Measurements from ENCODE around the gene PRKCA.
"Not testable (repeated sequence)": the region's sequence is repeated elsewhere in the genome, so short reads cannot be mapped to it uniquely, and the experiment has no call there.

Gene PRKCA

GRCh38 chr17:66326476-66327047 is 24.1 kb downstream of the PRKCA start:
- peaks cover 2 to 5% of the 10 kb centered on the region in 2 donors for H3K9me3 ChIP-seq (ENCODE audit: control insufficient read depth in 2 of 2, low read length in 2 of 2)
- H3K4me3 ChIP-seq (ENCODE audit: low read length in 2 of 2): no peak overlapping the region
- H3K27me3 ChIP-seq (ENCODE audit: control insufficient read depth in 1 of 2, insufficient read depth in 2 of 2, low read length in 2 of 2): no peaks in the 10 kb centered on the region
- H3K36me3 ChIP-seq (ENCODE audit: control insufficient read depth in 2 of 2, insufficient read depth in 2 of 2, low read length in 2 of 2): peaks cover 3% of the 10 kb centered on the region in 2 donors
- H3K27ac ChIP-seq (ENCODE audit: low read length): no peak overlapping the region
- H3K4me1 ChIP-seq (ENCODE audit: control insufficient read depth, insufficient read depth, low read length): no peaks in the 10 kb centered on the region
- no peak overlapping the region for H3K9ac ChIP-seq (ENCODE audit: low read length in 2 of 2)

- H3K36me3 ChIP-seq (ENCODE audit: control insufficient read depth in 2 of 2, insufficient read depth in 2 of 2, low read length in 2 of 2): peaks cover 3% of the 10 kb centered on the region in 2 donors
- no peak overlapping the region for H3K27ac ChIP-seq (ENCODE audit: low read length)
- no peaks in the 10 kb centered on the region for H3K27me3 ChIP-seq (ENCODE audit: control insufficient read depth in 1 of 2, insufficient read depth in 2 of 2, low read length in 2 of 2)
- H3K4me3 ChIP-seq (ENCODE audit: low read length in 2 of 2): no peak overlapping the region
- H3K4me1 ChIP-seq (ENCODE audit: control insufficient read depth, insufficient read depth, low read length): no peaks in the 10 kb centered on the region
- no peak overlapping the region for H3K9ac ChIP-seq (ENCODE audit: low read length in 2 of 2)
- H3K9me3 ChIP-seq (ENCODE audit: control insufficient read depth in 2 of 2, low read length in 2 of 2): no peaks in the 10 kb centered on the region
These were observed 28.2 kb downstream of the PRKCA start for GRCh38 chr17:66330646-66331037.

- no peak overlapping the region for H3K4me3 ChIP-seq (ENCODE audit: low read length in 2 of 2)
- H3K9ac ChIP-seq (ENCODE audit: low read length in 2 of 2): no peak overlapping the region
- H3K36me3 ChIP-seq (ENCODE audit: control insufficient read depth in 2 of 2, insufficient read depth in 2 of 2, low read length in 2 of 2): peaks cover 3% of the 10 kb centered on the region in 2 donors
- no peak overlapping the region for H3K27ac ChIP-seq (ENCODE audit: low read length)
- H3K27me3 ChIP-seq (ENCODE audit: control insufficient read depth in 1 of 2, insufficient read depth in 2 of 2, low read length in 2 of 2): no peaks in the 10 kb centered on the region
- H3K4me1 ChIP-seq (ENCODE audit: control insufficient read depth, insufficient read depth, low read length): no peaks in the 10 kb centered on the region
- no peaks in the 10 kb centered on the region for H3K9me3 ChIP-seq (ENCODE audit: control insufficient read depth in 2 of 2, low read length in 2 of 2)
These were observed 28.8 kb downstream of the PRKCA start for GRCh38 chr17:66331038-66331816.

- H3K4me1 ChIP-seq (ENCODE audit: control insufficient read depth, insufficient read depth, low read length): peaks cover 7% of the 10 kb centered on the region
- H3K27ac ChIP-seq (ENCODE audit: low read length): no peak overlapping the region
- no peaks in the 10 kb centered on the region for H3K9me3 ChIP-seq (ENCODE audit: control insufficient read depth in 2 of 2, low read length in 2 of 2)
- no peak overlapping the region for H3K9ac ChIP-seq (ENCODE audit: low read length in 2 of 2)
- no peaks in the 10 kb centered on the region for H3K27me3 ChIP-seq (ENCODE audit: control insufficient read depth in 1 of 2, insufficient read depth in 2 of 2, low read length in 2 of 2)
- H3K36me3 ChIP-seq (ENCODE audit: control insufficient read depth in 2 of 2, insufficient read depth in 2 of 2, low read length in 2 of 2): no peaks in the 10 kb centered on the region
- H3K4me3 ChIP-seq (ENCODE audit: low read length in 2 of 2): no peak overlapping the region
These were observed 33.4 kb downstream of the PRKCA start for GRCh38 chr17:66335797-66336196.

GRCh38 chr17:66337268-66337667 is 34.9 kb downstream of the PRKCA start:
- H3K9ac ChIP-seq (ENCODE audit: low read length in 2 of 2): no peak overlapping the region
- no peak overlapping the region for H3K27ac ChIP-seq (ENCODE audit: low read length)
- no peaks in the 10 kb centered on the region for H3K36me3 ChIP-seq (ENCODE audit: control insufficient read depth in 2 of 2, insufficient read depth in 2 of 2, low read length in 2 of 2)
- H3K27me3 ChIP-seq (ENCODE audit: control insufficient read depth in 1 of 2, insufficient read depth in 2 of 2, low read length in 2 of 2): no peaks in the 10 kb centered on the region
- H3K4me3 ChIP-seq (ENCODE audit: low read length in 2 of 2): no peak overlapping the region
- no peaks in the 10 kb centered on the region for H3K9me3 ChIP-seq (ENCODE audit: control insufficient read depth in 2 of 2, low read length in 2 of 2)
- peaks cover 7% of the 10 kb centered on the region for H3K4me1 ChIP-seq (ENCODE audit: control insufficient read depth, insufficient read depth, low read length)

GRCh38 chr17:66337866-66338485 is 35.6 kb downstream of the PRKCA start:
- H3K36me3 ChIP-seq (ENCODE audit: control insufficient read depth in 2 of 2, insufficient read depth in 2 of 2, low read length in 2 of 2): no peaks in the 10 kb centered on the region
- no peaks in the 10 kb centered on the region for H3K9me3 ChIP-seq (ENCODE audit: control insufficient read depth in 2 of 2, low read length in 2 of 2)
- no peak overlapping the region for H3K27ac ChIP-seq (ENCODE audit: low read length)
- no peak overlapping the region for H3K4me3 ChIP-seq (ENCODE audit: low read length in 2 of 2)
- H3K27me3 ChIP-seq (ENCODE audit: control insufficient read depth in 1 of 2, insufficient read depth in 2 of 2, low read length in 2 of 2): no peaks in the 10 kb centered on the region
- H3K9ac ChIP-seq (ENCODE audit: low read length in 2 of 2): no peak overlapping the region
- peaks cover 7% of the 10 kb centered on the region for H3K4me1 ChIP-seq (ENCODE audit: control insufficient read depth, insufficient read depth, low read length)

- Histone ChIP-seq H3K4me1 (ENCODE audit: control insufficient read depth, insufficient read depth, low read length) (peaks cover 7% of the 10 kb centered on the region), H3K36me3 (ENCODE audit: control insufficient read depth in 2 of 2, insufficient read depth in 2 of 2, low read length in 2 of 2) (no peaks in the 10 kb centered on the region), H3K27me3 (ENCODE audit: control insufficient read depth in 1 of 2, insufficient read depth in 2 of 2, low read length in 2 of 2) (no peaks in the 10 kb centered on the region), H3K9ac (ENCODE audit: low read length in 2 of 2) (no peak overlapping the region), H3K9me3 (ENCODE audit: control insufficient read depth in 2 of 2, low read length in 2 of 2) (no peaks in the 10 kb centered on the region), H3K27ac (ENCODE audit: low read length) (no peak overlapping the region), H3K4me3 (ENCODE audit: low read length in 2 of 2) (no peak overlapping the region)
These were observed 36.5 kb downstream of the PRKCA start for GRCh38 chr17:66338937-66339336.

- Histone ChIP-seq H3K36me3 (ENCODE audit: control insufficient read depth in 2 of 2, insufficient read depth in 2 of 2, low read length in 2 of 2) (no peaks in the 10 kb centered on the region), H3K4me1 (ENCODE audit: control insufficient read depth, insufficient read depth, low read length) (peaks cover 7% of the 10 kb centered on the region), H3K27ac (ENCODE audit: low read length) (no peak overlapping the region), H3K9me3 (ENCODE audit: control insufficient read depth in 2 of 2, low read length in 2 of 2) (no peaks in the 10 kb centered on the region), H3K4me3 (ENCODE audit: low read length in 2 of 2) (no peak overlapping the region), H3K27me3 (ENCODE audit: control insufficient read depth in 1 of 2, insufficient read depth in 2 of 2, low read length in 2 of 2) (no peaks in the 10 kb centered on the region), H3K9ac (ENCODE audit: low read length in 2 of 2) (no peak overlapping the region)
These were observed 37.1 kb downstream of the PRKCA start for GRCh38 chr17:66339561-66339960.

GRCh38 chr17:66340720-66341119 is 38.3 kb downstream of the PRKCA start:
- H3K36me3 ChIP-seq (ENCODE audit: control insufficient read depth in 2 of 2, insufficient read depth in 2 of 2, low read length in 2 of 2): no peaks in the 10 kb centered on the region
- H3K4me3 ChIP-seq (ENCODE audit: low read length in 2 of 2): no peak overlapping the region
- peaks cover 7% of the 10 kb centered on the region for H3K4me1 ChIP-seq (ENCODE audit: control insufficient read depth, insufficient read depth, low read length)
- H3K27me3 ChIP-seq (ENCODE audit: control insufficient read depth in 1 of 2, insufficient read depth in 2 of 2, low read length in 2 of 2): no peaks in the 10 kb centered on the region
- no peaks in the 10 kb centered on the region for H3K9me3 ChIP-seq (ENCODE audit: control insufficient read depth in 2 of 2, low read length in 2 of 2)
- no peak overlapping the region for H3K9ac ChIP-seq (ENCODE audit: low read length in 2 of 2)
- no peak overlapping the region for H3K27ac ChIP-seq (ENCODE audit: low read length)

- H3K4me3 ChIP-seq (ENCODE audit: low read length in 2 of 2): no peak overlapping the region
- H3K36me3 ChIP-seq (ENCODE audit: control insufficient read depth in 2 of 2, insufficient read depth in 2 of 2, low read length in 2 of 2): no peaks in the 10 kb centered on the region
- H3K27ac ChIP-seq (ENCODE audit: low read length): no peak overlapping the region
- H3K27me3 ChIP-seq (ENCODE audit: control insufficient read depth in 1 of 2, insufficient read depth in 2 of 2, low read length in 2 of 2): no peaks in the 10 kb centered on the region
- no peak overlapping the region for H3K9ac ChIP-seq (ENCODE audit: low read length in 2 of 2)
- H3K9me3 ChIP-seq (ENCODE audit: control insufficient read depth in 2 of 2, low read length in 2 of 2): no peaks in the 10 kb centered on the region
- peaks cover 7% of the 10 kb centered on the region for H3K4me1 ChIP-seq (ENCODE audit: control insufficient read depth, insufficient read depth, low read length)
These were observed 39.0 kb downstream of the PRKCA start for GRCh38 chr17:66341462-66341861.

GRCh38 chr17:66342263-66342662 is 39.9 kb downstream of the PRKCA start:
- H3K4me1 ChIP-seq (ENCODE audit: control insufficient read depth, insufficient read depth, low read length); H3K9ac ChIP-seq (ENCODE audit: low read length in 2 of 2); H3K27me3 ChIP-seq (ENCODE audit: control insufficient read depth in 1 of 2, insufficient read depth in 2 of 2, low read length in 2 of 2); H3K36me3 ChIP-seq (ENCODE audit: control insufficient read depth in 2 of 2, insufficient read depth in 2 of 2, low read length in 2 of 2); H3K27ac ChIP-seq (ENCODE audit: low read length); H3K4me3 ChIP-seq (ENCODE audit: low read length in 2 of 2); H3K9me3 ChIP-seq (ENCODE audit: control insufficient read depth in 2 of 2, low read length in 2 of 2): not testable (repeated sequence)
